Lower leg skin (tissue), 4 donors: ENCODE data around the gene ESCO1. TPM values are rescaled to one million over a fixed set of nuclear protein-coding genes. Genes with fewer than 3 reads are reported as not detected.

Source experiments
- DNase-seq, 2 donors: peaks; one replicate each; pipeline ENCODE4 v3.0.0-alpha.2; 2019; ENCODE audit warnings: low spot score in 2 of 2
- H3K4me3 ChIP-seq: fragments of 200-600 bp; sonication (generic); 2 replicates; pipeline ENCODE4 v1.5.1; 2017; ENCODE audit warnings: mild to moderate bottlenecking, low read depth; ENCODE audit not compliant: poor library complexity, severe bottlenecking
- CTCF ChIP-seq, 3 donors: fragments of 450-650 bp; IDR thresholded peaks; one replicate each; pipeline ENCODE4 v1.5.1; 2016; ENCODE audit warnings: antibody characterized with exemption in 3 of 3, mild to moderate bottlenecking in 3 of 3, moderate library complexity in 2 of 3
- POLR2A ChIP-seq, 2 donors: fragments of 450-650 bp; IDR thresholded peaks; one replicate each; pipeline ENCODE4 v1.6.1; 2016 to 2017; ENCODE audit warnings: antibody characterized with exemption in 2 of 2, mild to moderate bottlenecking in 1 of 2, moderate library complexity in 1 of 2
- WGBS, 2 donors: methylation state at CpG; one replicate each; pipeline ENCODE4 v1.1.5; 2018; 5-methylcytosine and 5-hydroxymethylcytosine counted together
- intact Hi-C: fragments of 100-400 bp; cut with DNase I; formaldehyde crosslinking; loops from one replicate; pipeline ENCODE4 v1.15.0; 2023; ENCODE audit warnings: low total_unique reads
- total RNA-seq, 4 donors: library from RNA; depleted of rRNA; stranded (reverse); fragments of >200 nt; gene quantifications; one replicate each; pipeline ENCODE4 v1.1.0, GENCODE V29; 2016

The ESCO1 gene
- total RNA-seq, 4 donors from 2014 or later: 11.8 to 18.5 (median 17.1) TPM

DNA sequence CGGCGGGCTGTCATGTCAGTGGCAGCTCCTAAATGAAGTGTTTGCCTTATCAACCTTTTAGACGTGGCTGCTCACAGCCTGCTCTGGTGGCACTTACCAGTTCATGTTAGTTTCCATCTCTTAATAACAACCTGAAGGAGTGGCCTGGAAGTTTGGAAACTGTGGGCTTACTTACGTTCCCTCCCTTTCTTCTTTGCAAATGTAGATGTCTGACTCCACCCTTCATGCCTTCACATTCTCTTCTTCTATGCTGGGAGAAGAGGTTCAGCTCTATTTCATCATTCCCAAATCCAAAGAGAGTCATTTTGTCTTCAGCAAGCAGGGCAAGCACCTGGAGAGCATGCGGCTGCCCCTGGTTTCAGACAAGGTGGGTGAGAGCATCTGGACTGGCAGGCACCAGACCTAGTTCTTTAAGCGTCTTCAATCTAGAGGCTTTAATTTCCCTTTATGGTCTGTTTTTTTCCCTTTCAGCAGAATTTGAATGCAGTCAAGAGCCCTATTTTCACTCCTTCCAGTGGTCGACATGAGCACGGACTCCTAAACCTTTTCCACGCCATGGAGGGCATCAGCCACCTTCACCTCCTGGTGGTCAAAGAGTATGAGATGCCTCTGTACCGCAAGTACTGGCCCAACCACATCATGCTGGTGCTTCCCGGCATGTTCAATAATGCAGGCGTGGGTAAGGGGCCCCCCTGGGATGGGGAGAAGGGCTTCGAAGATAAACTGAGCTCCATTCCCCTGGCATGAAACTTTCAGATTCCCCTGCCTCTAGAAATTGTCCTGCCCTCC is 92.4 kb downstream of the ESCO1 start:
- H3K4me3 ChIP-seq: no peak overlapping the region
- TF ChIP-seq POLR2A (IDR thresholded peaks at IDR 0.05) (no peak), CTCF (IDR thresholded peaks at IDR 0.05) (no peak)
- WGBS, 2 donors: 88 to 91% methylated on average over 13 of the region's 13 CpGs
- intact Hi-C loops: no loop called here
- DNase-seq: no peak

DNA sequence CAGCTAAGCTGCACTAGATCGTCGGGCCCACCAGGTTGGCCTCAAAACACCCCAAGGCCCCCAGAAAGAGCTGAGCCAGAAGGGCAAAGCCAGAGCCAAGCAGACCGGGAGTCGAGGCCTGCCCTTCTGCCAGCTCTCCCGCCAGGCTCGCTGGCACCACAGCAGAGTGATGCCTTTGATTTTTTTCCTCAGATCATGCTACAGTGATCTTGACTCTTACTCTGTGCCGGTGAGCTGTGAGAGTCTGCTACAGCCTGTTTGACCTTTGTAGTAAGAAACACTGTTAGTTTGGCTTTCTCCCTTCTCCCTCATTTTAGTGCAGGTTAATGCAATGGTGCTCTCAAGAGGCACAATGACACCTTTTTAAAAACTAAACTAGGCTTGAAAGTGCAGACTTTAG is 97.8 kb downstream of the ESCO1 start:
- intact Hi-C loops: no loop called here
- DNase-seq: no peak
- WGBS, 2 donors: 65 to 74% methylated on average over 7 of the region's 7 CpGs
- no peak for TF ChIP-seq CTCF (IDR thresholded peaks at IDR 0.05)
- no peak for TF ChIP-seq POLR2A (IDR thresholded peaks at IDR 0.05)
- H3K4me3 ChIP-seq: no peak overlapping the region

- 85 to 93% methylated on average over 10 to 16 of the region's 16 CpGs for WGBS, 2 donors
Observed at GRCh38 chr18:21499997-21500396, 100.5 kb downstream of the ESCO1 start.

DNA sequence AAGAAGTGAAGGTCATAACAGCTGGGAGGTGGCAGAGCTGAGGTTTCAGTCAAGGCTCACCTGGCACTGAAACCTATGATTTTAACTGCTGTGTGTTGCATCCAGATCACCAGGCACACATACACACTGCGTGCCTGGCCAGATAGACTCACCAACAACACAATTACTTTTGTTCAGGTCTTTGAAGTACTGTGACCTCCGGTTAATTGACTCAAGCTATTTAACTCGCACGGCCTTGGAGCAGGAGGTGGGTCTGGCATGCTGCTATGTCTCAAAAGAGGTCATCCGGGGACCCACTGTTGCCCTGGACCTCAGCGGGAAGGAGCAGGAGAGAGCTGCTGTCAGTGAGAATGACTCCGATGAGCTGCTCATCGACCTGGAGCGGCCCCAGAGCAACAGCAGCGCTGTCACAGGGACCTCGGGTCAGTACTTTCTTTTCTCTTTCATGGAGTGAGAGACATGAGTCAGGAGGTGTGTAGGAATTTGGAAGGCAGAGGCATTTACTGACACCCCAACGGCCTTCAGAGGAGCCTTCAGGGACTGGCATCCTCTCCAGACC is 104.1 kb downstream of the ESCO1 start:
- TF ChIP-seq POLR2A (IDR thresholded peaks at IDR 0.05) (no peak), CTCF (IDR thresholded peaks at IDR 0.05) (no peak)
- no peak for DNase-seq
- intact Hi-C loops: loop anchor here (10.0 kb wide), 1 partner anchor 458 kb away; no protein-coding TSS in a partner anchor
- 74 to 78% methylated on average over 12 of the region's 12 CpGs for WGBS, 2 donors
- no peak overlapping the region for H3K4me3 ChIP-seq

More at GRCh38 chr18:21499997-21500396, 100.5 kb downstream of the ESCO1 start:
- DNase-seq: no peak
- TF ChIP-seq POLR2A (IDR thresholded peaks at IDR 0.05) (no peak), CTCF (IDR thresholded peaks at IDR 0.05) (no peak)
- intact Hi-C loops: loop anchor here (10.0 kb wide), 1 partner anchor 455 kb away; no protein-coding TSS in a partner anchor
- H3K4me3 ChIP-seq: no peak overlapping the region

GRCh38 chr18:21490748-21491147 is 109.8 kb downstream of the ESCO1 start:
- intact Hi-C loops: loop anchor here (10.0 kb wide), 1 partner anchor 464 kb away; no protein-coding TSS in a partner anchor
- WGBS, 2 donors: 80 to 84% methylated on average over 4 of the region's 4 CpGs
- TF ChIP-seq POLR2A (IDR thresholded peaks at IDR 0.05): no peak
- TF ChIP-seq CTCF (IDR thresholded peaks at IDR 0.05): no peak
- no peak overlapping the region for H3K4me3 ChIP-seq
- DNase-seq: peak in 1 of 2 donors; percentile 73
